Sigmoid colon (tissue), 4 donors: ENCODE results near the gene TMEM243.

ENCODE experiments used
- EP300 ChIP-seq, 4 donors: sonication (generic); formaldehyde crosslinking; IDR thresholded peaks; one replicate each; pipeline ENCODE4 v1.6.1; 2017; ENCODE audit warnings: antibody characterized with exemption in 4 of 4
- POLR2AphosphoS5 ChIP-seq, 4 donors: sonication (generic); formaldehyde crosslinking; IDR thresholded peaks; one replicate each; pipeline ENCODE4 v1.6.1; 2017; ENCODE audit warnings: antibody characterized with exemption in 4 of 4

GRCh38 chr7:87204933-87205332 is 14.6 kb downstream of the TMEM243 start:
- no peak for TF ChIP-seq POLR2AphosphoS5 (IDR thresholded peaks at IDR 0.05)
- TF ChIP-seq EP300 (IDR thresholded peaks at IDR 0.05) = no peak
